HuH-7.5 (cell line): ENCODE data around the gene IGFALS.

ENCODE experiments used
- DNase-seq: peaks from one replicate; pipeline ENCODE4 v3.0.0; 2011; ENCODE audit warnings: low spot score

IGFALS gene

GRCh38 chr16:1764971-1765370 lies 28.5 kb downstream of the IGFALS start:
- DNase-seq, result no peak

- DNase-seq, result peak; percentile 58
Measured at GRCh38 chr16:1763521-1764511, 29.7 kb downstream of the IGFALS start.

GRCh38 chr16:1762879-1763520 lies 30.5 kb downstream of the IGFALS start:
- DNase-seq, result no peak

GRCh38 chr16:1762196-1762878 lies 31.2 kb downstream of the IGFALS start:
- no peak for DNase-seq

GRCh38 chr16:1761751-1762150 lies 31.8 kb downstream of the IGFALS start:
- no peak for DNase-seq

GRCh38 chr16:1760911-1761310 lies 32.6 kb downstream of the IGFALS start:
- no peak for DNase-seq

GRCh38 chr16:1759511-1759910 lies 34.0 kb downstream of the IGFALS start:
- no peak for DNase-seq

GRCh38 chr16:1758923-1759322 lies 34.6 kb downstream of the IGFALS start:
- no peak for DNase-seq

- DNase-seq, result no peak
Measured at GRCh38 chr16:1757714-1758461, 35.6 kb downstream of the IGFALS start.

GRCh38 chr16:1754204-1754603 lies 39.3 kb downstream of the IGFALS start:
- DNase-seq, result no peak

GRCh38 chr16:1752853-1753252 lies 40.7 kb downstream of the IGFALS start:
- no peak for DNase-seq

GRCh38 chr16:1751946-1752345 lies 41.6 kb downstream of the IGFALS start:
- no peak for DNase-seq

- DNase-seq, result no peak
Measured at GRCh38 chr16:1749152-1750117, 44.1 kb downstream of the IGFALS start.

- no peak for DNase-seq
Measured at GRCh38 chr16:1747934-1748333, 45.6 kb downstream of the IGFALS start.

- DNase-seq, result no peak
Measured at GRCh38 chr16:1746693-1747195, 46.8 kb downstream of the IGFALS start.

- no peak for DNase-seq
Measured at GRCh38 chr16:1745900-1746692, 47.4 kb downstream of the IGFALS start.

GRCh38 chr16:1745181-1745899 lies 48.2 kb downstream of the IGFALS start:
- DNase-seq, result no peak

GRCh38 chr16:1744338-1744840 lies 49.1 kb downstream of the IGFALS start:
- no peak for DNase-seq
